HepG2 (cell line): Measurements from ENCODE around the gene RRP8. TPM values are rescaled to one million over a fixed set of nuclear protein-coding genes. Genes with fewer than 3 reads are reported as not detected.

Experiments
- ASH2L ChIP-seq: fragments of 300-600, 200-600 bp; sonication (generic); IDR thresholded peaks from 2 replicates; pipeline ENCODE4 v1.7.0; 2017; ENCODE audit warnings: low read depth, mild to moderate bottlenecking, moderate library complexity, mixed read lengths, low read length; ENCODE audit not compliant: insufficient read length
- BCL3 ChIP-seq: sonication (generic); formaldehyde crosslinking; IDR thresholded peaks from 2 replicates; pipeline ENCODE4 v1.5.1; 2020; ENCODE audit warnings: mild to moderate bottlenecking, missing genetic modification reagents, moderate library complexity
- BCLAF1 ChIP-seq: fragments of 450-650 bp; IDR thresholded peaks from 2 replicates; pipeline ENCODE4 v1.6.1; 2017; ENCODE audit warnings: mild to moderate bottlenecking
- HCFC1 ChIP-seq: fragments of 150-350 bp; IDR thresholded peaks from 2 replicates; pipeline ENCODE4 v1.6.1; 2014; ENCODE audit warnings: low read depth, low read length
- HNRNPLL ChIP-seq: fragments of 200-400 bp; formaldehyde crosslinking; IDR thresholded peaks from 2 replicates; pipeline ENCODE4 v1.6.1; 2017; ENCODE audit warnings: mild to moderate bottlenecking, low read depth, low read length; ENCODE audit not compliant: poor library complexity, severe bottlenecking
- ZNF770 ChIP-seq: sonication (generic); formaldehyde crosslinking; IDR thresholded peaks from 2 replicates; pipeline ENCODE4 v1.5.0; 2020; ENCODE audit warnings: mild to moderate bottlenecking, missing genetic modification reagents
- polyA plus RNA-seq, 8 experiments: library from polyadenylated mRNA; depleted of rRNA in 3 of 8; stranded (reverse) in 7 of 8; unstranded in 1 of 8; fragments of >200 nt; fragmentation: Illumina TruSeq in 4 of 8; extraction: Trizol in 4 of 8; gene quantifications; 2 replicates each; pipeline versions ENCODE4 v1.2.1 to v1.2.3, GENCODE V29; 2011 to 2016; ENCODE audit warnings: low read depth in 4 of 8, missing spikeins in 1 of 8, mixed read lengths in 1 of 8; ENCODE audit not compliant: insufficient read depth in 1 of 8
- total RNA-seq, 5 experiments: library from RNA; depleted of rRNA; stranded (reverse); fragments of >200 nt; fragmentation: Illumina TruSeq; extraction: Trizol; gene quantifications; 2 replicates each; pipeline ENCODE4 v1.2.3, GENCODE V29; 2016; ENCODE audit warnings: low read depth in 1 of 5

The RRP8 gene
- total and polyA plus RNA-seq, 2 of the 13 experiments (the other 11 are each of a cell fraction or from before 2014, with no cell fraction given): 7.2 to 21.6 TPM

- no peak for TF ChIP-seq ASH2L
- TF ChIP-seq BCLAF1: no peak
- no peak for TF ChIP-seq BCL3
- no peak for TF ChIP-seq HCFC1
- no peak for TF ChIP-seq ZNF770 (CRISPR knock-in tag)
- no peak for TF ChIP-seq HNRNPLL
These were observed 23.8 kb upstream of the RRP8 start (continued) for GRCh38 chr11:6626971-6627761.
